IPS-11a (cell line): ENCODE data around the gene ABHD5.

Experiments
- H3K4me3 ChIP-seq: one replicate; pipeline ENCODE4 v1.5.1; 2013; ENCODE audit warnings: low read depth, low read length, control low read depth

ABHD5 gene

GRCh38 chr3:43710607-43711006 lies 19.9 kb downstream of the ABHD5 start:
- no peak overlapping the region for H3K4me3 ChIP-seq

GRCh38 chr3:43718296-43718695 lies 27.6 kb downstream of the ABHD5 start:
- no peak overlapping the region for H3K4me3 ChIP-seq

GRCh38 chr3:43723121-43723734 lies 32.5 kb downstream of the ABHD5 start:
- no peak overlapping the region for H3K4me3 ChIP-seq

GRCh38 chr3:43726521-43726920 lies 35.8 kb downstream of the ABHD5 start:
- no peak overlapping the region for H3K4me3 ChIP-seq

- no peak overlapping the region for H3K4me3 ChIP-seq
Observed at GRCh38 chr3:43727930-43728329, 37.2 kb downstream of the ABHD5 start.

- H3K4me3 ChIP-seq: no peak overlapping the region
Observed at GRCh38 chr3:43728476-43728875, 37.7 kb downstream of the ABHD5 start.

GRCh38 chr3:43728947-43729346 lies 38.2 kb downstream of the ABHD5 start:
- no peak overlapping the region for H3K4me3 ChIP-seq

GRCh38 chr3:43729707-43730414 lies 39.1 kb downstream of the ABHD5 start:
- no peak overlapping the region for H3K4me3 ChIP-seq

GRCh38 chr3:43732747-43733425 lies 42.1 kb downstream of the ABHD5 start:
- H3K4me3 ChIP-seq: no peak overlapping the region

- no peak overlapping the region for H3K4me3 ChIP-seq
Observed at GRCh38 chr3:43733459-43734384, 43.0 kb downstream of the ABHD5 start.

GRCh38 chr3:43734685-43735084 lies 43.9 kb downstream of the ABHD5 start:
- no peak overlapping the region for H3K4me3 ChIP-seq

GRCh38 chr3:43735618-43736017 lies 44.9 kb downstream of the ABHD5 start:
- no peak overlapping the region for H3K4me3 ChIP-seq

GRCh38 chr3:43736558-43737440 lies 46.1 kb downstream of the ABHD5 start:
- no peak overlapping the region for H3K4me3 ChIP-seq

- H3K4me3 ChIP-seq: no peak overlapping the region
Observed at GRCh38 chr3:43738305-43738704, 47.6 kb downstream of the ABHD5 start.

- no peak overlapping the region for H3K4me3 ChIP-seq
Observed at GRCh38 chr3:43742920-43743319, 52.2 kb downstream of the ABHD5 start.

- no peak overlapping the region for H3K4me3 ChIP-seq
Observed at GRCh38 chr3:43747641-43748040, 56.9 kb downstream of the ABHD5 start.

- no peak overlapping the region for H3K4me3 ChIP-seq
Observed at GRCh38 chr3:43748179-43748578, 57.4 kb downstream of the ABHD5 start.

- H3K4me3 ChIP-seq: no peak overlapping the region
Observed at GRCh38 chr3:43748645-43749044, 57.9 kb downstream of the ABHD5 start.

- no peak overlapping the region for H3K4me3 ChIP-seq
Observed at GRCh38 chr3:43752905-43753304, 62.2 kb downstream of the ABHD5 start.
